ENCODE results near the gene WIPF1. TPM values are rescaled to one million over a fixed set of nuclear protein-coding genes. Genes with fewer than 3 reads are reported as not detected.

Gene WIPF1
- total and polyA plus RNA-seq, 2 of the 13 experiments (the other 11 are each of a cell fraction or from before 2014, with no cell fraction given), result 0.01 TPM; not detected in 1

- ATAC-seq (no peak), DNase-seq (ENCODE audit: low spot score) (no peak), FAIRE-seq (no peak)
- ChIA-PET CTCF (ENCODE audit: low intra/inter-chr PET ratio, low total read pairs) (no interaction called here), POLR2A (no interaction called here)
- Histone ChIP-seq H3K36me3 (replicated peaks in 1 of 2; ENCODE audit: control insufficient read depth in 1 of 2, insufficient read depth in 2 of 2, low read length in 2 of 2) (no peaks in the 10 kb centered on the region), H4K20me1 (ENCODE audit: insufficient read depth, low read length) (no peaks in the 10 kb centered on the region), H3K27ac (ENCODE audit: extremely low read length, insufficient read depth, low read length) (no peak overlapping the region), H3K79me2 (ENCODE audit: insufficient read depth, low read length) (no peaks in the 10 kb centered on the region), H3K27me3 (ENCODE audit: control insufficient read depth in 1 of 2, insufficient read depth in 2 of 2, low read length in 2 of 2) (peaks cover 0 to 15% of the 10 kb centered on the region in 2 experiments; a peak in 1 of 5 replicates), H3K4me1 (ENCODE audit: insufficient read depth, low read length) (no peaks in the 10 kb centered on the region), H2AFZ (ENCODE audit: low read length) (no peak overlapping the region), H3K9me3 (ENCODE audit: low read length) (no peaks in the 10 kb centered on the region), H3K9ac (ENCODE audit: insufficient read depth, low read depth, low read length) (no peak overlapping the region), H3K4me3 (replicated peaks in 1 of 3; ENCODE audit: insufficient read depth in 1 of 3, low read depth in 2 of 3, low read length in 3 of 3) (no peak overlapping the region), H3K4me2 (ENCODE audit: low read depth, low read length) (no peak overlapping the region)
- BruUV-seq (replicated peaks), result no TSS peak
- in situ Hi-C loops (cut with HindIII; ENCODE audit: extremely low pct_ligation_motif_present, low pct_unique_long_range_greater_than_20kb) (no loop called here), intact Hi-C loops (cut with micrococcal nuclease; ENCODE audit: unreplicated experiment) (no loop called here)
- TF ChIP-seq, protein P1, sequence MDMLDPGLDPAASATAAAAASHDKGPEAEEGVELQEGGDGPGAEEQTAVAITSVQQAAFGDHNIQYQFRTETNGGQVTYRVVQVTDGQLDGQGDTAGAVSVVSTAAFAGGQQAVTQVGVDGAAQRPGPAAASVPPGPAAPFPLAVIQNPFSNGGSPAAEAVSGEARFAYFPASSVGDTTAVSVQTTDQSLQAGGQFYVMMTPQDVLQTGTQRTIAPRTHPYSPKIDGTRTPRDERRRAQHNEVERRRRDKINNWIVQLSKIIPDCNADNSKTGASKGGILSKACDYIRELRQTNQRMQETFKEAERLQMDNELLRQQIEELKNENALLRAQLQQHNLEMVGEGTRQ (IDR thresholded peaks at IDR 0.05; ENCODE audit: low read depth, low read length), result no peak
- TF ChIP-seq, protein P1 (CRISPR knock-in tag; IDR thresholded peaks at IDR 0.05; ENCODE audit: borderline replicate concordance), result no peak
- TF ChIP-seq FIP1L1 (IDR thresholded peaks at IDR 0.05; ENCODE audit: borderline replicate concordance, insufficient read depth, low read depth, low read length) (no peak), CREB1 (IDR thresholded peaks at IDR 0.05) (peak; percentile 7; the same call in 1 of the 2 replicates), CREB1 (CRISPR knock-in tag; IDR thresholded peaks at IDR 0.05) (no peak), MIXL1 (CRISPR knock-in tag; IDR thresholded peaks at IDR 0.05) (no peak), ZNF230 (CRISPR knock-in tag; IDR thresholded peaks at IDR 0.05) (no peak)
- 0% methylated on average over 1 of the region's 1 CpG for WGBS (ENCODE audit: low lambda C conversion rate)
Measured at GRCh38 chr2:174644406-174644805, 46.8 kb upstream of the WIPF1 start.

GRCh38 chr2:174643356-174643755, 45.8 kb upstream of the WIPF1 start:
- no peaks in the 10 kb centered on the region for H3K9me3 ChIP-seq (ENCODE audit: low read length)
- ATAC-seq (no peak), FAIRE-seq (no peak), DNase-seq (ENCODE audit: low spot score) (no peak)
- no peaks in the 10 kb centered on the region for H3K79me2 ChIP-seq (ENCODE audit: insufficient read depth, low read length)
- H3K9ac ChIP-seq (ENCODE audit: insufficient read depth, low read depth, low read length), result no peak overlapping the region
- no peaks in the 10 kb centered on the region for H3K4me1 ChIP-seq (ENCODE audit: insufficient read depth, low read length)
- no peak overlapping the region for H3K4me2 ChIP-seq (ENCODE audit: low read depth, low read length)
- H2AFZ ChIP-seq (ENCODE audit: low read length), result no peak overlapping the region
- intact Hi-C loops (cut with micrococcal nuclease; ENCODE audit: unreplicated experiment) (no loop called here), in situ Hi-C loops (cut with HindIII; ENCODE audit: extremely low pct_ligation_motif_present, low pct_unique_long_range_greater_than_20kb) (no loop called here)
- CTCF ChIA-PET (ENCODE audit: low intra/inter-chr PET ratio, low total read pairs), result no interaction called here
- H3K36me3 ChIP-seq (replicated peaks in 1 of 2; ENCODE audit: control insufficient read depth in 1 of 2, insufficient read depth in 2 of 2, low read length in 2 of 2), result no peaks in the 10 kb centered on the region
- H3K27me3 ChIP-seq (ENCODE audit: control insufficient read depth in 1 of 2, insufficient read depth in 2 of 2, low read length in 2 of 2), result peaks cover 0 to 15% of the 10 kb centered on the region in 2 experiments; a peak in 1 of 5 replicates
- H4K20me1 ChIP-seq (ENCODE audit: insufficient read depth, low read length), result no peaks in the 10 kb centered on the region
- H3K4me3 ChIP-seq (replicated peaks in 1 of 3; ENCODE audit: insufficient read depth in 1 of 3, low read depth in 2 of 3, low read length in 3 of 3), result no peak overlapping the region
- no peak for TF ChIP-seq ZNF124 (CRISPR knock-in tag; IDR thresholded peaks at IDR 0.05)
- no peak for TF ChIP-seq REST (IDR thresholded peaks at IDR 0.05; ENCODE audit: borderline replicate concordance in 1 of 2, low read depth in 1 of 2, low read length in 2 of 2)
- no peak for TF ChIP-seq ZNF577 (CRISPR knock-in tag; IDR thresholded peaks at IDR 0.05; ENCODE audit: borderline replicate concordance, low read depth)
- no TSS peak for BruUV-seq (replicated peaks)
- POLR2A ChIA-PET, result no interaction called here
- 21% methylated on average over 6 of the region's 6 CpGs for WGBS (ENCODE audit: low lambda C conversion rate)
- no peak overlapping the region for H3K27ac ChIP-seq (ENCODE audit: extremely low read length, insufficient read depth, low read length)
